Choroid plexus epithelial cell (primary cell): ENCODE results near the gene ANKRD34A.

Source experiments
- DNase-seq: peaks from one replicate; pipeline ENCODE4 v3.0.0-alpha.2; 2010; ENCODE audit warnings: low read depth
- H3K4me3 ChIP-seq: 2 replicates; pipeline ENCODE4 v1.5.1; 2011; ENCODE audit warnings: low read depth, mild to moderate bottlenecking, control low read depth, low read length, moderate library complexity
- CTCF ChIP-seq: conservative IDR thresholded peaks from 2 replicates; pipeline ENCODE4 v1.5.1; 2011; ENCODE audit warnings: low read depth, mild to moderate bottlenecking, control low read depth, inconsistent platforms, low read length, moderate library complexity

ANKRD34A gene

GRCh38 chr1:145959957-145960467 is 4.4 kb downstream of the ANKRD34A start:
- TF ChIP-seq CTCF, result no peak
- DNase-seq, result no peak
- H3K4me3 ChIP-seq, result peak overlapping the region; percentile 74

GRCh38 chr1:145959333-145959732 is 5.0 kb downstream of the ANKRD34A start:
- no peak for TF ChIP-seq CTCF
- no peak overlapping the region for H3K4me3 ChIP-seq
- no peak for DNase-seq

- DNase-seq, result no peak
- no peak overlapping the region for H3K4me3 ChIP-seq
- TF ChIP-seq CTCF, result no peak
Measured at GRCh38 chr1:145958734-145959133, 5.6 kb downstream of the ANKRD34A start.

GRCh38 chr1:145957443-145958319 is 6.7 kb downstream of the ANKRD34A start, which contains the start of gene LIX1L:
Gene LIX1L, minus strand, starts transcription at chr1:145958017. Its CDS starts 90 bp downstream, at chr1:145957927.
- peak within 1 kb of the TSS; percentile 84 for H3K4me3 ChIP-seq
- peak; percentile 98 for DNase-seq
- TF ChIP-seq CTCF, result no peak

- no peak for TF ChIP-seq CTCF
- peak overlapping the region; percentile 84 for H3K4me3 ChIP-seq
- DNase-seq, result peak; percentile 33
Measured at GRCh38 chr1:145956781-145957442, 7.5 kb downstream of the ANKRD34A start.

- H3K4me3 ChIP-seq, result peak overlapping the region; percentile 84
- no peak for DNase-seq
- no peak for TF ChIP-seq CTCF
Measured at GRCh38 chr1:145956361-145956760, 8.0 kb downstream of the ANKRD34A start.
